Sigmoid colon (tissue), 4 donors: ENCODE results near the gene SHC3.

Experiments
- EP300 ChIP-seq, 4 donors: sonication (generic); formaldehyde crosslinking; IDR thresholded peaks; one replicate each; pipeline ENCODE4 v1.6.1; 2017; ENCODE audit warnings: antibody characterized with exemption in 4 of 4
- POLR2A ChIP-seq, 2 donors: fragments of 450-650 bp; IDR thresholded peaks; one replicate each; pipeline ENCODE4 v1.6.1; 2016; ENCODE audit warnings: antibody characterized with exemption in 2 of 2, mild to moderate bottlenecking in 2 of 2, moderate library complexity in 2 of 2
- POLR2AphosphoS5 ChIP-seq, 4 donors: sonication (generic); formaldehyde crosslinking; IDR thresholded peaks; one replicate each; pipeline ENCODE4 v1.6.1; 2017; ENCODE audit warnings: antibody characterized with exemption in 4 of 4
- TF ChIP-seq, protein P1 (sequence below), 4 experiments: fragments of 450-650 bp in 3 of 4; fragments of 200-600 bp in 1 of 4; IDR thresholded peaks; one replicate each; pipeline ENCODE4 v1.5.1; 2016 to 2019; ENCODE audit warnings: antibody characterized with exemption in 4 of 4, mild to moderate bottlenecking in 3 of 4, moderate library complexity in 2 of 4

DNA sequence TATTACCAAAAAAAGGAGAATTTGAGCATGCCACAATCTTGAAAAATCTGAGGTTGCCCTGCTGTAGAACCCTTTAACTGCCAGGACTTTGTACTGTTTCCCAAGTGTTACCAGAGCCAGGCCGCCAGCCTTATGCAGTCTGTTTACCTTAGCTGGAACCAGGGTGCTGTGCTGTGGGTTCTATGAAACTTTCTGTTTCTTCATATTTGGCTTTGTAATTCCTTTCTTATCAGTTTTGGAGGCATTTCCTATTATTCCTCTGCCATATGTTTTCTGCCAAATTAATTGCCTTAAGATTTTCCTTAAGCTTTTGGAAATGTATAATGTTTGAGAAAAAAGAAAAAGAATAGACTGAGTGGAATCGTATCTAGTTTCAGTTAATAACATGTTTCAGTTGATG lies 185.3 kb downstream of the SHC3 start:
- TF ChIP-seq POLR2A (IDR thresholded peaks at IDR 0.05) (no peak), POLR2AphosphoS5 (IDR thresholded peaks at IDR 0.05) (no peak), EP300 (IDR thresholded peaks at IDR 0.05) (no peak)
- TF ChIP-seq, protein P1, sequence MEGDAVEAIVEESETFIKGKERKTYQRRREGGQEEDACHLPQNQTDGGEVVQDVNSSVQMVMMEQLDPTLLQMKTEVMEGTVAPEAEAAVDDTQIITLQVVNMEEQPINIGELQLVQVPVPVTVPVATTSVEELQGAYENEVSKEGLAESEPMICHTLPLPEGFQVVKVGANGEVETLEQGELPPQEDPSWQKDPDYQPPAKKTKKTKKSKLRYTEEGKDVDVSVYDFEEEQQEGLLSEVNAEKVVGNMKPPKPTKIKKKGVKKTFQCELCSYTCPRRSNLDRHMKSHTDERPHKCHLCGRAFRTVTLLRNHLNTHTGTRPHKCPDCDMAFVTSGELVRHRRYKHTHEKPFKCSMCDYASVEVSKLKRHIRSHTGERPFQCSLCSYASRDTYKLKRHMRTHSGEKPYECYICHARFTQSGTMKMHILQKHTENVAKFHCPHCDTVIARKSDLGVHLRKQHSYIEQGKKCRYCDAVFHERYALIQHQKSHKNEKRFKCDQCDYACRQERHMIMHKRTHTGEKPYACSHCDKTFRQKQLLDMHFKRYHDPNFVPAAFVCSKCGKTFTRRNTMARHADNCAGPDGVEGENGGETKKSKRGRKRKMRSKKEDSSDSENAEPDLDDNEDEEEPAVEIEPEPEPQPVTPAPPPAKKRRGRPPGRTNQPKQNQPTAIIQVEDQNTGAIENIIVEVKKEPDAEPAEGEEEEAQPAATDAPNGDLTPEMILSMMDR (IDR thresholded peaks at IDR 0.05), result no peak
